HEK293 (cell line): ENCODE measurements around the gene MIEN1.

Experiments
- IKZF3 ChIP-seq: fragments of 450-650 bp; IDR thresholded peaks from 2 replicates; pipeline ENCODE4 v1.5.0; 2018; ENCODE audit warnings: missing biosample characterization, mild to moderate bottlenecking, missing genetic modification characterization, moderate library complexity
- ZBTB17 ChIP-seq: fragments of 450-650 bp; formaldehyde crosslinking; IDR thresholded peaks from 2 replicates; pipeline ENCODE4 v1.5.1; 2016; ENCODE audit warnings: missing biosample characterization, missing genetic modification characterization
- ZNF26 ChIP-seq: fragments of 450-650 bp; formaldehyde crosslinking; IDR thresholded peaks from 2 replicates; pipeline ENCODE4 v1.5.1; 2016; ENCODE audit warnings: missing biosample characterization, missing genetic modification characterization
- ZNF624 ChIP-seq: fragments of 450-650 bp; formaldehyde crosslinking; IDR thresholded peaks from 2 replicates; pipeline ENCODE4 v1.5.1; 2017; ENCODE audit warnings: missing biosample characterization, missing genetic modification characterization
- ZNF639 ChIP-seq: fragments of 450-650 bp; formaldehyde crosslinking; IDR thresholded peaks from 2 replicates; pipeline ENCODE4 v1.5.1; 2016; ENCODE audit warnings: missing biosample characterization, missing genetic modification characterization
- ZNF677 ChIP-seq: fragments of 450-650 bp; IDR thresholded peaks from 2 replicates; pipeline ENCODE4 v1.5.0; 2018; ENCODE audit warnings: missing biosample characterization, mild to moderate bottlenecking, missing genetic modification characterization, moderate library complexity

DNA sequence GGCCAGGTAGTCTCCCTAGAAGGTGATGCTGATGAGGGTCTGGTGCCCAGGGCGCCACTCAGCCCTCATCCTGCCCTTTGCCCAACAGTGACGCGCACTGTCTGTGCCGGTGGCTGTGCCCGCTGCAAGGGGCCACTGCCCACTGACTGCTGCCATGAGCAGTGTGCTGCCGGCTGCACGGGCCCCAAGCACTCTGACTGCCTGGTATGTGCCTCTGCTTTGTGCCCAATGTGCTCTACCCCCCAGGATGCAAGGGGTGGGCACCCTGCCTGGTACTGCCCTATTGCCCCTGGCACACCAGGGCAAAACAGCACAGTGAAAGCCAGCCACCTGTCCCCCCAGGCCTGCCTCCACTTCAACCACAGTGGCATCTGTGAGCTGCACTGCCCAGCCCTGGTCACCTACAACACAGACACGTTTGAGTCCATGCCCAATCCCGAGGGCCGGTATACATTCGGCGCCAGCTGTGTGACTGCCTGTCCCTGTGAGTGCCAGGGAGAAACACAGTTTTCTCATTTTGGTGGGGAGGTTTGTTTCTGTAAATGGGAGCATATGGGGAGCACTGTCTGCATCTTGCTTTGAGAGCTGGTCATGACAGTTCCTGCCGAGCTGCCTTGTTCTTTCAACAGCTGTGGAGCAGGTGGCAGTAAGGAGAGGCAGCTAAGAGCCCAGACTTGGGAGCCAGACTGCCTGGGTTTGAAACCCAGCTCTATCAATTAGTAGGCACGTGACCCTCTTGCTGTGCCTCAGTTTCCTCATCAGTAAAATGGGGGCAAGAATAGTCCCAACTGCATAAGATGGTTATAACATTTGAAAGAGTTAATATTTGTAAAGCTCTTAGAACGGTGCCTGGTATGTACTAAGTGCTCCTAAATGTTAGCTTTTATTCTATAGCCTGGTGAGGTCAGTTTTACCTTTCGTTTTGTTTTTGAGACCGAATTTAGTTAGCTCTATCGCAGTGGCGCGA, 20.1 kb downstream of the MIEN1 start:
- no peak for TF ChIP-seq ZNF677 (tag by site-specific recombination)
- no peak for TF ChIP-seq ZNF624 (tag by site-specific recombination)
- no peak for TF ChIP-seq ZBTB17 (tag by site-specific recombination)
- TF ChIP-seq IKZF3 (tag by site-specific recombination) = no peak
- no peak for TF ChIP-seq ZNF26
- TF ChIP-seq ZNF639 = no peak
